HG03064 (cell line): ENCODE results near the gene OLR1.
"Not testable (repeated sequence)": the region's sequence is repeated elsewhere in the genome, so short reads cannot be mapped to it uniquely, and the experiment has no call there.

Source experiments
- ATAC-seq: cut with Tn5 transposase; IDR thresholded peaks from one replicate; pipeline ENCODE4 v1.9.1; 2021; ENCODE audit warnings: low read depth; ENCODE audit not compliant: unreplicated experiment

The OLR1 gene

GRCh38 chr12:10191865-10192264, 19.9 kb upstream of the OLR1 start:
- no peak for ATAC-seq

- ATAC-seq: no peak
These were observed 18.8 kb upstream of the OLR1 start for GRCh38 chr12:10190558-10191388.

DNA sequence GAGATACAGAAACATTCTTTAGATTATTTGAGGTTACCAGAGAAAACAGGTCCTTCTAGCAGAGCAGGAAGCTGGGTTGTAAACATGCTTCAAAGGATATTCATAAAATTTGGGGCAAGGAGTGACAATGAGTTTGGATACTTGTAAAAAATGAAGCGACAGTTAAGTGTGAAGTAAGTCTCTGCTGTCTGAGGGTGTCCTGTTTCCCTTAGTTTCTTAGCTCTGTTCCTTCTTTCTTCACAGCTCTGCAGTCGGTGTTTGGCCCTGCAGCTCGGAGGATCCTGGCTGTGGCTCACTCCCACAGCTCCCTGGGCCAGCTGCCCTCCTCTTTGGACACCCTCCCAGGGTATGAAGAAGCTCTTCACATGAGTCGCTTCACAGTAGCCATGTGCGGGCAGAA, 17.7 kb upstream of the OLR1 start:
- ATAC-seq: no peak

- not testable (repeated sequence) for ATAC-seq
These were observed 15.0 kb upstream of the OLR1 start for GRCh38 chr12:10186958-10187357.

GRCh38 chr12:10186299-10186698, 14.4 kb upstream of the OLR1 start:
- ATAC-seq: no peak

DNA sequence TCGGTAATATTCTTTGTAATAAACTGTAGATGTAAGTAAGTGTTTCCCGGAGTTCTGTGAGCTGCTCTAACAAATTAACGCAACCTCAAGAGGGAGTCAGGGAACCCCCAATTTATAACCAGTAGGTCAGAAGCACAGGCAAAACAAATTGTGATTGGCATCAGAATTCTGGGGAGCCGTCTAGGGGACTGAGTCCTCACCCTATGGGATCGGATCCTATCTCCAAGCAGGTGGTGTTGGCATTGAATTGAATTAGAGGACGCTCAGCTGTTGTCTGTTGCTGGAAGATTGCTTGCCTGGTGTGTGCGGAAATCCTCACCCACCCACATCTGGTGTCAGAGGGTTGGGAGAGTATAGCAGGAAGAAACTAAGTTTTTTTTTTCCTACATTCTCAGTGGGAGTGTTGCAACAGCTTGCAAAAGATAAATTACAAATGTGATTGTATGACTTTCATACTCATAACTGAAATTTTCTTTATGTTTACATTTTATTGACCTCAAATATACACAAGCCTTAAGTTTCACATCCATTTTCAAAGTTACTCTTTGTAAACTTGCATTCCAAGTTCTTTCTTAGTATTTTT, 12.4 kb upstream of the OLR1 start:
- no peak for ATAC-seq

- no peak for ATAC-seq
These were observed 10.6 kb upstream of the OLR1 start for GRCh38 chr12:10182354-10183049.

DNA sequence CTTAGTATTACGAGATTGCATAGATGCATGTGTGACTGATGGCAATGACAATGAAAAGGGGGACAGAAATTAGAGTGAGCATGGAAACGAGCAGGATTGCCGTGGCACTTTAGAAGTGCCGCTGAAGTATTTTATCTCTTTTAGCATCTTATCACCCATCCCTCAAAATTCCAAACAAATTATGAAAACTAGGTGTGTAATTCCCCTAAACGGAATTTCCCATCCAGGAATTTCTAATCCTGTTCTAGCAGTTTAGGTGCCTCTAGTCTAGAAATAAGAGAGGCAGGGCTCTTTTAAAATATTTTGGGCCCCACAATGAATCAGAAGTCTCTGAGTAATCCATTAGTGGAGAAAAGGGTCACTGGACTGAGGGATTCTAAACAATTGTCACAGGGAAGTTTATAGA, 7.8 kb upstream of the OLR1 start:
- ATAC-seq: no peak

DNA sequence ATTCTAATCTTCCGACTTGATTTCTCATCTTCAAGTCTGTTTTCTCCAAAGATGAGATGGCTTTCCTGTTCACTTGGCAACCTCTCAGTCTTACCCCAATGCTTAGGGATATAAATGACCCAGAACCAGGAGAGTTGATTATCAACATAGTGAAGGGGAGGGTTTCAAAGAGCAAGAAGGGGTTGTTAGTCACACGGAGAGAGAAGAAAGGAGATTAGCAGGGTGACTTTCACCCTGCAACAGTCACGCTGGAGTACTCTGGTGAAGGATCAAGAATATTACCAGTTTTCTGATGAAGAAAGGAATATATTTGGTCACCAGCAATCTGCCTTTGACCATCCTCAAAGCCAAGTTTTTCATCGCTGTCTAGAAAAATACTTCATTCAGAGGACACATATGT, 6.9 kb upstream of the OLR1 start, which contains the start of gene TMEM52B:
Gene TMEM52B, plus strand, starts transcription at position 212 of the 400 bp plus-strand sequence. CDS start 543 bp downstream, outside the sequence.
- no peak for ATAC-seq

- ATAC-seq: no peak
These were observed 4.1 kb upstream of the OLR1 start for GRCh38 chr12:10175846-10176636.

DNA sequence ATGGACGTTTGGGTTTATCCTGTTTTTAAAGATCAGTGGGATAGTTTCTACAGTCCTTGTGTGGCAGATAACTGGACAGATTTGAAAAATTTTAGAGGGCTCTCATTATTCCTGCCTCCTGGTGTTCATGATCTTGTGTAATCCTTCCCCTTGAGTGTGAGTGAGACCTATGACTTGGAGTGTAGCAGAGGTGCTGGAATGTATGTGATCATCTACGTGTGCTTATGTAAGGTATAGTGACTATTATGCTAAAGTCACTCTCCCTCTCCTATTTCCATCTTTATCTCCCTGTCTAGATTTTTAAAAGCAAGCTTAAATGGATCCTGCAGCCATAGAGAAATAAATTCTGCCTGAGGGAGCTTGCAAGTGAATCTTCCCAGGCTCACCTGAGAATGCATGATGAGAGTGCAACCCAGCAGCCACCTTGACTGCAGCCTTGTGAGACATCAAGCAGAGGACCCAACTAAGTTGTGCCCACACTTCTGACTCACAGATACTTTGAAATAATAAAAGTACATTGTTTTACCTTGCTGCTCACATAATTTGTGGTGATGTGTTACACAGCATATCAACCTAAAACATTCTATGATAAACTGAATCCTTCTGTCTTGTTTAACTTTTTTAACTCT, 3.2 kb upstream of the OLR1 start:
- no peak for ATAC-seq

DNA sequence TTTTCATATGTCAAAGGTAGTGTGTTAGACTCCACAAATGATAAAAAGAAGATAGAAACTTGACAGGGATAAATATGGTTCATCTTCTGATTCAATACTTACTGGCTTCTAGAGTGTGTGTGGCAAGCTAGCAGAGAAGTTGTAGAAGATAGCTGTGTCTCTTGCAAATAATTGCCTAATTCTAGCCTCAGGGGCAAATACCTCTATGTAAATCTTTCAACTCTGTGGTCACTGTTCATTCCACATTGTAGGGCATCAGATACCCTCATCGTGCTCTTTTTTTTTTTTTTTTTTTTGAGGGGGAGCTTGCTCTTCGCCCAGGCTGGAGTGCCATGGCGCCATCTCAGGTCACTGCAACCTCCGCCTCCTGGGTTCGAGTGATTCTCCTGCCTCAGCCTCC, 1.7 kb downstream of the OLR1 start:
- no peak for ATAC-seq

DNA sequence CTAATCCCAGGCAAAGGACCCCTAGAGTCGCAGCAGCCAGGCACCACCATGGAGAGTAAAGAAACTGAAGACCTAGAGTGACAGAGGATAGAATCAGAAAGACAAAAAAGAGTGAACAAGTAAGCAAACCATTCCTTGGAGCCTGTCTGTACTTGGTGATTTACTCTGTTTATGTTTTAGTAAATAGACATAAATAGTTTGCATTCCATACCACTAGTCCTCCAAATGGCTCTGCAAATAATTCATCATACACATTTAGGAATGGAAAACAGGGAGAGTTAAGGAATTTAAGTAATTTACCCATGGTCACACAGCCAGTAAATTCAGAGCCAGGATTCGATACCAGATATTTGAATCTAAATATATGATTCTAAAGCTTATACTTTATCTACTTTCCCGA, 2.8 kb downstream of the OLR1 start:
- ATAC-seq: no peak

DNA sequence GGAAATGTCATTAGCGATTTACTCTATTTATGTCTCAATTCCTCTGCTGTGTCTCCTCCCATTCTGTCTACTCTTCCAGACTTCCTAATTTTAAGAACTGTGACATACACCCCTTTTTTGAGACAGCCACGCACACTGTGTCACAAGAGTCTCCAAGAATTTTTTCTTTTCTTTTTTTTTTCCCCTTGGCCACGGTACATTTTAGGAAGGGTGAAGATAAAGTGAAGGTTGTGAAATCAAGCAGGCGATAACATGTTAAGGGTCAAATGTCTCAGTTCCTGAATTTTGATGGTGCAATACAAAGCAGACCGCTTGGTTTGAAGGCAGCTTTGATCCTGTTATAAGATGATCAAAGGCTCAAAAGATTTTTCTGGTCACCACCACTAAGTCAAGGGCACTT, 4.3 kb downstream of the OLR1 start:
- no peak for ATAC-seq

DNA sequence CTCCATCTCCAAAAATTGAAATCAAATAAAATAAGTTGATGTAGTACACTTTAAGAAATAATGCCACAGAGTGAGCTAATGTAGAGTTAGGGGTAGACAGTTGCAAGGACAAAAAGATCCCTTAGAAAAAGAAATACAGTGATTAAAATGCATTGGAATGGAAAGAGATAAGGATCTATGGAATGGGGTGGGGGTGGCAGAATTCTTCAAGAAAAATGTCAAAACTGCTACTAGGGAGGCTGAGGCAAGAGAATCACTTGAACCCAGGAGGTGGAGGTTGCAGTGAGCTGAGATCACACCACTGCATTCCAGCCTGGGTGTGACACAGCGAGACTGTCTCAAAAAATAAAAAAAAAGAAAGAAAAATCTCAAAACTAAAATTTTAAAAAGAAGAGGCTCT, 6.5 kb downstream of the OLR1 start:
- ATAC-seq: no peak

- no peak for ATAC-seq
These were observed 8.8 kb downstream of the OLR1 start for GRCh38 chr12:10163084-10163483.

DNA sequence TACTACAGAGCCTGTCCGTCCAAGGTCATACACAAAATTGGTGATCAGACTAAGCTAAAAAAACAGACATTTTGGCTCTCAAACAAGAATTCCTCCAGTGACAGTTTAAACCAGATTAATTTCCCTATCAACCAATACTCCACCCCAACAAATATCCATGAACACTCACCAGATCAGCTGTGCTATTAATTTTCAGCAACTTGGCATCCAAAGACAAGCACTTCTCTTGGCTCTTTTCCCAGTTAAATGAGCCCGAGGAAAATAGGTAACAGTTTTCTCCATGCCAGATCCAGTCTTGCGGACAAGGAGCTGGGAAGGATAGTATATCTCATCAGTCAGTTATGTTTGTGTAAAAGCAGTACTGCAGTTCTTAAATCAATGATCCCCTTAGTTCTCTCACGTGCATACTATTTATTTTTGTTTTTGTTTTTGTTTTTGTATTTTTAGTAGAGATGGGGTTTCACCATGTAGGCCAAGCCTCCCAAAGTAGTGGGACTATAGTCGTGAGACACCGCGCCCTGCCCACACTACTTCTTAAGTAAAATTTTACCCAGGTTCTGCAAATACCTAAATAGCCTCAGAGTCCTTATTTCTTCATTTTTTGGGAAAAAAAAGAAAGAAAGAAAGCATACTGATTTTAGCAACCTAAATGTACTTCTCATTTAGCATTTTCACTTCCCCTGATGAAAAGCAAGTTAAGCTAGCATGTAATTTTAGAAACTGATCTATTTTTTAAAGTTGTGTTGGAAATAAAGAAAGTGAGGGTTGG, 11.1 kb downstream of the OLR1 start:
- ATAC-seq: no peak

GRCh38 chr12:10159280-10159679, 12.7 kb downstream of the OLR1 start:
- no peak for ATAC-seq

- no peak for ATAC-seq
These were observed 13.5 kb downstream of the OLR1 start for GRCh38 chr12:10158406-10158805.

GRCh38 chr12:10155966-10156365, 16.0 kb downstream of the OLR1 start:
- ATAC-seq: no peak
